ENCODE data around the gene FIBP.

FIBP gene

DNA sequence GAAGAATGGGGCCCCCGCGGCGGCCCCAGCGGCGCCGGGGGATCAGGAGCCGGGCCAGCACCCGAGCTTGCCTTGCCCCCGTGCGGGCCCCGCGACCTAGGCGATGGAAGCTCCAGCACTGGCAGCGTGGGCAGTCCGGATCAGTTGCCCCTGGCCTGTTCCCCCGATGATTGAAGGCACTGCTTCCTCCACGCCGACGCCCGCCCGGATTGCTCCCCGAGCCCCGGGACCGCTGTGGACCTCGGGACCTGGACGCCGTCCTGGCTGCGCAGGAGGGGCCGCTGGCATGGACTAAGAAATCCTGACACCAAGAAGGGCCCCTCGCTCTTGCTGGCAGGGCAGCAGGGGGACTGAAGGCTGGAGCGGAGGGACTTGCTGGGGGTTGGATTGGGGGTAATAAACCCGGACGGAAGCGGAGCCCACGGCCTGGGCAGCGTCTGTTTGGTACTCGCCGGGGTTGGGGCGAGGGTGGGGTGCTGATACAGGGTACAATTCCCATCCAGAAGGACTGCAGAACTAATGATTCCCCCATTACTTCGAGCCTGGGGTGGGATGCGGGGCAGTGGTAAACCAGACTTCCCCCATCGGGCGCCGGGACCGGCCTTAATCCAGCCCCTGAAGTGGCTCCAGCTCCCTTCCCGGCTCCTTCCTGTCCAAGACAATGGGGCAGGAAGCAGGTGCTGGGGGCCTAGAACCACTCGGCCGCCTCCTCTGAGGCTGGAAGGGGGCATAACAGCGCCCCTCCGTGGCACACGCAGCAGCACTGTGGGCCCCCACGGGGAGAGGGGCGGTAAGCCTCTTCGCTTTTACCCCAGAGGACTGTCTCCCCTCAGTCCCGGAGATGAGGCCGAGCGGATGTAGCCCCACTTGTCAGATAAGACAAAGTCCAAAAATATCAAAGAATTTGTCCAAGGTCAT, 3.2 kb upstream of the FIBP start:
- DNase-seq (ENCODE audit: low read depth in 2 of 2, low spot score in 1 of 2): no peak

DNA sequence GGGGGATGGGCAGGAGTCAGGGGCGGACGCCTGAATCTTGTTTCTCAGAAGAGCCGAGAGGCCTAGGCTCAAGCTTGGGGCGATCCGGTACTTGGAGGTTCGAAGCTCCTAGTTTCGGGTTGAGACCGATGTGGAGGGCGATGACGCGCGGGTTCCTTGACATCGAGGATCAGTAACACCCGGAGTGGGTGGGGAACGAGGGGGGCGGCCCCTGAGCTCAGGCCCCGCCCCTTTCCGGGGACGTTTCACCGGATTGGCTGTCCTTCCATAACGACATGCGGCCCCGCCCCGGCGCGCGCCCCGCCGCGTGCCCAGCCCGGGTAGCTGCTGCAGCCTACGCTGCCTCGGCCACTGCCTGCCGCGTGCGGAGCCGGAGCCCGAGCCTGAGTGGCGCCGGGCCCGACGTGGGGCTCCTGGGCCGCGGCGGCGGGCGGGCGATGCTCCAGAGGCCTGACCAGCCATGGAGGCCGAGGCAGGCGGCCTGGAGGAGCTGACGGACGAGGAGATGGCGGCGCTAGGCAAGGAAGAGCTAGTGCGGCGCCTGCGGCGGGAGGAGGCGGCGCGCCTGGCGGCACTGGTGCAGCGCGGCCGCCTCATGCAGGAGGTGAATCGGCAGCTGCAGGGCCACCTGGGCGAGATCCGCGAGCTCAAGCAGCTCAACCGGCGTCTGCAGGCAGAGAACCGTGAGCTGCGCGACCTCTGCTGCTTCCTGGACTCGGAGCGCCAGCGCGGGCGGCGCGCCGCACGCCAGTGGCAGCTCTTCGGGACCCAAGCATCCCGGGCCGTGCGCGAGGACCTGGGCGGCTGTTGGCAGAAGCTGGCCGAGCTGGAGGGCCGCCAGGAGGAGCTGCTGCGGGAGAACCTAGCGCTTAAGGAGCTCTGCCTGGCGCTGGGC, 2.3 kb upstream of the FIBP start, which contains the start of gene CCDC85B:
CCDC85B (plus strand) TSS at position 350 of the 895 bp plus-strand sequence; CDS start at position 461, 111 bp downstream.
- DNase-seq (ENCODE audit: low read depth in 2 of 2, low spot score in 1 of 2): peak; percentile 94 to 99

DNA sequence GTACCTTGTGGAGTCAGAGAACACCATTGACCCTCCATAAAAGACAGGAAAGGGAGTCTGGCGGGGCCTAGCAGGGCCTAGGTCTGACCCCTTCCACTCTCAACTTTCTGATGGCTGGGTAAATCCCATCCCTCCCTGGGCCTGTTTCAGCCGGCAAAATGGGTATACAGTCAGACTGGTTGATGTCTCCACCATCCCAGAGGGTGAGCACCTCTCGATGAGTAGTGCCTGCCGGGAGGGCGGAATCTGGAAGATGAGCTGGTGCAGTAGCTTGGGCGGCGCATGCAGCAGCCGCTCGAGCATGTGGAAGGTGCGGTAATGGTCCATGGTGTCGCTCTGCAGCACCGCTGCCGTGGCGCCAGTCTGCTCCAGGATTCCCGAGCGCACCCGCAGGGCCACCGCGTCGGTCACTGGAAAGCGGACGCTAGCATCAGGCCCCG, 528 bp downstream of the FIBP start:
- no peak for DNase-seq (ENCODE audit: low read depth in 2 of 2, low spot score in 1 of 2)

DNA sequence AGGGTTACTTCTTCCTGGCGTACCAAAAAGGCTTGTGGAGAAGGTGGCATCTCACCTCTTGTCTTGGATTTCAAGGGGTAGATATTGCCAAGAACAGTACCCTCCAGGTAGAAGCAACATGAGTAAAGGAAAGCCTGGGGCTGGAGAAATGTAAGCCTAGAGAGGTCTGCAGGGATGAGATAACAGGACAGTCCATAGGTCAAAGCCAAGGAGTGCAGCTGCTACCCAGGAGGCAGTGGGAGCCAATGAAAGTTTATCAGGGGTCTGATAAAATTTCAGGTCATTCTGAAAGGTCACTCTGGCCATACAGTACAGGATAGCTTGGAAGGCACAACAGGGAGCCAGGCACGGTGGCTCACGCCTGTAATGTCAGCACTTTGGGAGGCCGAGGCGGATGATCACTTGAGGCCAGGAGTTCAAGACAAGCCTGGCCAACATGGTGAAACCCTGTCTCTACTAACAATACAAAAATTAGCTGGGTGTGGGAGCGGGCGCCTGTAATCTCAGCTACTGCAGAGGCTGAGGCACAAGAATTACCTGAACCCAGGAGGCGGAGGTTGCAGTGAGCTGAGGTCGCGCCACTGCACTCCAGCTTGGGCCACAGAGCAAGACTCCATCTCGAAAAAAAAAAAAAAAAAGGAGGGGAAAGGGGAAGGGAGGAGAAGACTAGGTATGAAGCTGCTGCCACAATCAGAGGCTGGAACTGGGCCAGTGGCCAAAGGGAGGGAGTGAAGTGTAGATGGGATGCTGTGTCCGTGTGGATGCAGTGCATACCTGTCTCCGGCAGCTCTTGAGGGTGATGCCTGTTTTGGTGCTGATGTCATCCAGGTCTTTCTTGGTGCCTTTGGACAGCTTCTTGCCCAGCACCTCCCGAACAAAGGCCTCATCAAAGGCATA, 1.2 kb downstream of the FIBP start:
- no peak for DNase-seq (ENCODE audit: low read depth in 2 of 2, low spot score in 1 of 2)

DNA sequence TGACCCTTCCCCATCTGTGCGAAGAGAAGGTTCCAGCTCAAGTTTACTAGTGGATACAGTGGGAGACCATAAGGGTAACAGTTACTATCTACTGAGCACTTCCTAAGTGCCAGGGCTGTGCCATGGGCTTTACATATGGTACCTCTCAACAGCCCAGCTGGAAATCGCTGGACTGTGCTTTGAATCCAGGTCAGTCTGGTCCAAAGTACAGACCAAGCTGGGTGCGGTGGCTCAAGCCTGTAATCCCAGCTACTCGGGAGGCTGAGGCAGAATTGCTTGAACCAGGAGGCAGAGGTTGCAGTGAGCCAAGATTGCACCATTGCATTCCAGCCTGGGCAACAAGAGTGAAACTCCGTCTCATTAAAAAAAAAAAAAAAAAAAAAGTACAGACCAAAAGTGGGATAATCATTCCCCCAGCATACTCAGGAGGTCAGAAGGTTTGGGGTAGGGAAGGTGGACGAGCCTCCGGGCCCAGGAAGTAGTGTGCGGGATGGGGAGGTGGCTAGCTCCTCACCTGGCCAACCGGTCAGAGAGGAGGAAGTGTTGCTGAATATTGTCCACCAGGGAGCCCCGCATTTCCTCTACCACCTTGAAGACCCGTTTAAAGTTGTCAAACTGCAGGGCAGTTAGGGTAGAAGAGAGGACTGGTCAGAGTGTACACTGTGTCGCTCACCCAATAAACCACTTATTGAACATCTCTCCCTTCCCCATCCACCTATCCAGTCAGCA, 2.3 kb downstream of the FIBP start:
- DNase-seq (ENCODE audit: low read depth in 2 of 2, low spot score in 1 of 2): no peak

DNA sequence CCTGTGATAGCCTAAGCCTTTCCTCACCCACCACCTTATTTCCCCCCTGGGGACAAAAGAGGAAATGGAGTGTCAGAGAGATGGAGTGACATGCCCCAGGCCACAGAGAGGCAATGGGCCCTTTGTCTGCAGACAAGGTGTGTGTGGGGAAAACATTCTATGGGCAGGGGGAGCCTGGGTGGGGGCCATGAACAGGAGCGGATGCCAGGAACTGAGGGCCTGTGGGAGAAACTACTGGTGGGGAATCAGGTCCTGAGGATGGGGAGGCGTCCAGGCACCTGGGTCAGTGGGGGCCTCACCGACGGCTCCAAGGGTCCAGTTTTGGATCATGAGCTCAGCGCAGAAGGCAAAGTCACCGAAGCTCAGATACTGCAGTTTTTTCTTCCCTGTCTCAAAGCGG, 3.0 kb downstream of the FIBP start:
- no peak for DNase-seq (ENCODE audit: low read depth in 2 of 2, low spot score in 1 of 2)

DNA sequence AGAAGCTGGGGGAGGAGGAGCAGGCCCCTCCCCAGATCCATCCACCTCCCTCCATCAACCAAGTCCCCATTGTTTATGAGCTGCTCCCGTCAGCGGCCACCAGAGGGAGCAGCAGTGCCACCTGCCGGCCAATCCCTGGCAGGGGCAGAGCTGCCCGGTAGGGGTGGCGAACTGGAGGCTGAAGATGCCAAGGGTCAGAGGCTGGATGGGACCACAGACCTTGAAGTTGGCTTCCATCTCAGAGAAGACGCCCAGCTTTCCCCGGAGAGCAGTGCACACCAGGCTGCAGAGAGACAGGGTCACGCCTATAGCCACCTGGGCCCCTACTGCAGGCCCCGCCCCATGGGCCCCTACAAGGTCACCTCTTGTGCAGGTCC, 3.6 kb downstream of the FIBP start:
- DNase-seq (ENCODE audit: low read depth in 2 of 2, low spot score in 1 of 2): peak in 1 of 2 donors; percentile 59

DNA sequence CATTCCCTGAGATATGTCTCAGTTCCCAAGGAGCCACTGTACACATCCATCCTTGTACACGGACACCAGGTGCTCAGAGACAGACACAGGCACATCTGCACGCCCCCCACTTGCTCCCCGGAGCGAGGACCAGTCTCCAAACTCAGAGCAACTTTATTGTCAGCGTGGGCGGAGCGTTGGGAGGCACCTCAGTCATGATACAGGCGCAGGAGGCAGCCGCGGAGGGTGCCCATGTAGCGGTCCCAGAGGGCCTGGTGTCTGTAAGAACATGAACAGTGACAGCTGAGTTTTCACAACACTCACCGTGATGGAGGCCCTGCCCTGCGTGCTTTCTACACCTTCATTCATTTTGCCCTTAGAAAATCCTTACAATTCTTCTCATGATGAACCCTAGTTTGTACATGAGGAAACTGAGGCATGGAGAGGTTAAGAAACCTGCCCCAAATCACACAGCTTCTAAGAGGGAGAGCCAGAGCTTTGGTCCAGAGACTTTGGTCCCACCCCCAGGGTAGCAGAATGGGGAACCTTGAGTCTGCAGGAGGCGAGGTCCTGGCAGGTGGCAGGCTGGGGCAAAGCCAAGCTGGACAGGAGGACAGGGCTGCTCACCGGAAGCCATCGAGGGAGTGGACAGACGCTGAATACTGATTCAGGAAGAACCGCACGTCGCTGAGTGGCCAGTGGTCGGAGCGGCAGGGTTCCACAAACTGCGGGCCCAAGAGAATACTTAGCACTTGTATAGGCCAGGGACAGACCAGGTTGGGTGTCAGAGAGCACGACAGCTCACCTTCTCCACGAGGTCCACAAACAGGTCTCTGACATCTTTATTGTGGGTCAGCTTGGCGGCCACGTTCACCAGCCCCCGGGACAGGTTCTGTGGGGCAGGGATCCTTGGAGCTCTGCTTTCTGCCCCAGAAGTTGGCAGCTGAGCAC, 4.2 kb downstream of the FIBP start:
- no peak for DNase-seq (ENCODE audit: low read depth in 2 of 2, low spot score in 1 of 2)

DNA sequence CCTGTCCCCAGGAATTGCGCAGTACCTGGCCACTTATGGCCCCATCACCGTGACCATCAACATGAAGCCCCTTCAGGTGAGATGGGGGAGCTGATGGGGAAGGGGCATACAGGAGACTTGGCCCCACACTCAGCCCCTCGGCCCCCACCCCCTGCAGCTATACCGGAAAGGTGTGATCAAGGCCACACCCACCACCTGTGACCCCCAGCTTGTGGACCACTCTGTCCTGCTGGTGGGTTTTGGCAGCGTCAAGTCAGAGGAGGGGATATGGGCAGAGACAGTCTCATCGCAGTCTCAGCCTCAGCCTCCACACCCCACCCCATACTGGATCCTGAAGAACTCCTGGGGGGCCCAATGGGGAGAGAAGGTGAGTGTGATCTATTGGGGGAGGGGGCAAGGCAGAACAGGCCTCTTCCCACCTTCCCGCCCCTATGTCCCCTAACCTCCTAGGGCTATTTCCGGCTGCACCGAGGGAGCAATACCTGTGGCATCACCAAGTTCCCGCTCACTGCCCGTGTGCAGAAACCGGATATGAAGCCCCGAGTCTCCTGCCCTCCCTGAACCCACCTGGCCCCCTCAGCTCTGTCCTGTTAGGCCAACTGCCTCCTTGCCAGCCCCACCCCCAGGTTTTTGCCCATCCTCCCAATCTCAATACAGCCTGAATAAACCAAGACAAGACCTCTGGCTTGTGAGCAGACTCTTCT, 5.1 kb downstream of the FIBP start:
- DNase-seq (ENCODE audit: low read depth in 2 of 2, low spot score in 1 of 2): no peak

DNA sequence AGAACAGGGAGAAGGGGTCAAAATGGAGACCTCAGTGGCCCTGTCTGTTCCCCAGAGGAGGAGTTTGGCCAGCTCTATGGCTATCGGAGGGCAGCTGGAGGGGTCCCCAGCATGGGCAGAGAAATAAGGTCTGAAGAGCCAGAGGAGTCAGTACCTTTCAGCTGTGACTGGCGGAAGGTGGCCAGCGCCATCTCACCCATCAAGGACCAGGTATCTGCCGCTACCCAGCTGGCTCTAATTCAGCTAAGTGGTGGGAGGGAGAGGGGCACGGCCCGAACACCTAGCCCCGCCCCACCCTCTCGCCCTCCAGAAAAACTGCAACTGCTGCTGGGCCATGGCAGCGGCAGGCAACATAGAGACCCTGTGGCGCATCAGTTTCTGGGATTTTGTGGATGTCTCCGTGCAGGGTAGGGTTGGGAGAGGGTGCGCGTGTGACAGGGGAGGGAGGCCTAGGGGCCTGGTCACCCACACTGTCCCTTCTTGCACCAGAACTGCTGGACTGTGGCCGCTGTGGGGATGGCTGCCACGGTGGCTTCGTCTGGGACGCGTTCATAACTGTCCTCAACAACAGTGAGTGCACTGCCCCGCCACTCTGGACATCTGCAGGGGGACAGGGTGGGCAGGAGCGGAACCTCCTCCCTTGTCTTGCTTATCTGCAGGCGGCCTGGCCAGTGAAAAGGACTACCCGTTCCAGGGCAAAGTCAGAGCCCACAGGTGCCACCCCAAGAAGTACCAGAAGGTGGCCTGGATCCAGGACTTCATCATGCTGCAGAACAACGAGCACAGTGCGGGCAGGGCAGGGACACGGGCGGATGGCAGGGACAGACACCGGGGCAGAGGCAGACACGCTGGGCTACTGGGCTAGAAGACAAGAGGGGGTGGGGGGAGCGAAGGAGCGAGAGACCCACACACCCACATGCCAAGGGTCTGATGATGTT, 5.9 kb downstream of the FIBP start:
- DNase-seq (ENCODE audit: low read depth in 2 of 2, low spot score in 1 of 2): no peak

DNA sequence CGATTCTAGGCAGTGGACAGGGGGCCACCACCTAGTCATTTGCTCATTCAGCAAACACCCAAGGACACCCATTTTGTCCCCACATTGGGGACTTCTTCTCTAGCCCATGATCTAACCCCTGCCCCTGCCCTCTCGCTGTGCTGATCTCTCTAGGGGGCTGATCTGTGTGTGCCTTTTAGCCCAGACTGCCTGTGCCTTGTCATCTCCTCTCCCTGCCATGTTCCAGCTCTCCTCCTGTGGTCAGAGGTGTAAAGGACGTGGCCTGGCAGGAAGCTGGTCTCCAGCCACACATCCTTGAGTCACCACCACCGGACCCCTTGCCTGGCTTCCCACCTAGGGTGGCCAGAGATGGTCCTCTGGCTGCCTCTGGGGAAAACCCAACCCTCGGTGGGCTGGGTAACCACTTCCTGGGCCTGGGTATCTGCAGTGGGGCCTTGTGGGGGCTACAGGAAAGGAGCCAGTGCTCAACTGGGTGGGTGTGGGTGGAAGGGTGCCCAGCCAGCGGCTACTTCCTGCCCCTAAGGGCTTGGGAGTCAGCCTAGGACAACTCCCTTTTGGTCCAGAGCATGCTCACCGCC, 7.3 kb downstream of the FIBP start:
- no peak for DNase-seq (ENCODE audit: low read depth in 2 of 2, low spot score in 1 of 2)

DNA sequence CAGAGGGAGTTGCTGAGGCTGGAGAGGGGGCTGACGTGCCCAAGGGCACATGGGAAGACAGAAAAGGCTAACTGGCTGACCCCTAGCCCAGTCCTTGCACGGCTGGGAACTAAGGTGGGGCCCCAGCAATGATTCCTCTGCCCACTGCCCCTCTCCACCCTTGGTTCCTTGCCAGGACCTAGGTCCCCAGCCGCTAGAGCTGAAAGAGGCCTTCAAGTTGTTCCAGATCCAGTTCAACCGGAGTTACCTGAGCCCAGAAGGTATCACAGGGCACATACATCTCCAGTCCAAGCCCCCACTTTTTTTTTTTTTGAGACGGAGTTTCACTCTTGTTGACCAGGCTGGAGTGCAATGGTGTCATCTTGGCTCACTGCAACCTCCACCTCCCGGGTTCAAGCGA, 8.2 kb downstream of the FIBP start:
- DNase-seq (ENCODE audit: low read depth in 2 of 2, low spot score in 1 of 2): no peak

DNA sequence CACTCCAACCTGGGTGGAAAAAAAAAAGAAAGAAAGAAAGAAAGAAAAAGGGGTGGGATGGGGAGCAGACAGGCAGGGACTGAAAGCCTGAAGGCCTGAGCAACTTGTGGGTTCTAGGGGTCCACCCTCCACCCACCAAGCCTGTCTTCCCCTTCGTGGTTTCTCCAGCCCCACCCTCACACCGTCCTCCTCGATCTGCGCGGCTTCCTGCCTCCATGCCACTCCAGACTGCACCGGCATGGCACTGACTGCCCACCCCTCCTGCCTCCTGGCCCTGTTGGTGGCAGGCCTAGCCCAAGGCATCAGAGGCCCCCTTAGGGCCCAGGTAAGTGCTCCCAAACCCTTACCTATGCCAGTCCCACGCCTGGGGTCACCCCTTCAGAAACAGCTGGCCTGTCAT, 8.7 kb downstream of the FIBP start, which contains the start of gene CTSW:
CTSW (plus strand) TSS at position 221 of the 400 bp plus-strand sequence; CDS start at position 239, 18 bp downstream.
- no peak for DNase-seq (ENCODE audit: low read depth in 2 of 2, low spot score in 1 of 2)

DNA sequence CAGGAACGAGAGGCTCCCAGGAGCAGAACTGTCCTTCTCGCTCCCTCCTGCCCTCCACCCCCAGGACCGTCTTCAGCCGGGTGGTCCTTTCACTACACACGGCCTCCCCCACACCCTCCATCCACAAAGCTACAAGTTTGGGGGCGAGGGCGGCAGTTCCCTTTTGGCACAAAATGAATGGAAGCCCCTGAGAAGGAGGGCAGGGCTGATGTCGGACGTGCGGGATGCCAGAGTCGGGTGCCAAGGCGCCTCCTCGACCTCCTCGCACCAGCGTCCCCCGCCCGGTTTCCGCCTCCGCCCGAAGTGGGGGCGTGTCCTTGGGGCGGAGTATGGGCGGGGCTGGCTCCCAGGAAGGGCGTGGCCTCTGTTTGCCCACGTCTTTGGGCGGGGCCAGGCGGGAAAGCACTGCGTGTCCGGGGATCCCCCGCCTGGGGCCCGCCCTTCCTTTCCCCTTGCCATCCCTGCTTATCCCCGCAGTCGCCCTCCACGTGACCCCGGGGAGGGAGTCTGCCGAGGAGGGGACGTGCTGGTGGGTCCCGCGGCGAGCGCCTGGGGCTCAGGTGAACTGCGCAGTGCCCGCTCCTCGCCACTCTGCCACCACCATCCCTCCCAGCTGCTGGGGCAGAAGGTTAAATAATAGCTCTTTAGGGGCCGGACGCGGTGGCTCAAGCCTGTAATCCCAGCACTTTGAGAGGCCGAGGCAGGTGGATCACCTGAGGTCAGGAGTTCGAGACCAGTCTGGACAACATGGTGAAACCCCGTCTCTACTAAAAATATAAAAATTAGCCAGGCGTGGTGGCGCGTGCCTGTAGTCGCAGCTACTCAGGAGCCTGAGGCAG, 14.7 kb downstream of the FIBP start:
- DNase-seq (ENCODE audit: low read depth in 2 of 2, low spot score in 1 of 2): peak; percentile 88 to 95

DNA sequence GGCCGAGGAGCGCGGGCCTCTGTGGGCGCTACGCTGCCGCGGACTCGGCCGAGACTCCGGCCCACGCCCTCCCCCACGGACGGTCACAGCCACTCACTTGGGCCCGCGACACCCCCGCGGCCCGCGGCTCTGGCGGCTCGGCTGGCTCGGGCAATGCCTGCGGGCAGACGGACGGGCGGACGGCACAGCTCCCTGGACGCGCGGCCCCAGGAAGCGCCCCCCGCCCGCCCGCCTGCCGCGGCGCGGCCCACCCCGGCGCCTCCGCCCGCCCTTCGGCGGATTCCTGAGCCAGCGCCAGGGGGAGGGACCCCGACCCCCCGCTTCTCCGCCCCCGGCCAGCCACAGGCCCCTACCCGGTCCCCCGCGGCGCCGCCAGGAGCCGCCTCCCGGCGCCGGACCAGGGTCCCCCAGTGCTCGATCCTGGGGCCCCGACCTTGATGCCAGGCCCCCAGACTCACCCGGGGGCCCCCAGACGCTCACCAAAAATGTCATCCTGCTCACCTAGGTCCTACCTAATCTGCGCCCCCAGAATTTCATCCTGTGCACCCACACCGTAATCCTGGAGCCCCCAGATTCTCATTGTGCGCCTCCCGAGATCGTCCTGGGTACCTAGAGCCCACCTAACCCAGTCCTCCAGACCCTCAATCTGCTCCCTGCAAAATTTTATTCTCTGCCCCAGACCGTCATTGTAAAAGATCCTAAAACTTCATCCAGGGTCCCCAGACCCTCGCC, 15.5 kb downstream of the FIBP start, which contains the start of gene EFEMP2:
EFEMP2 (minus strand) TSS at position 215 of the 732 bp plus-strand sequence. CDS start 446 bp downstream, outside the sequence.
- DNase-seq (ENCODE audit: low read depth in 2 of 2, low spot score in 1 of 2): no peak

All from stimulated activated CD8-positive, alpha-beta memory T cell treated with anti-CD3 and anti-CD28 coated beads, Interleukin-4, amount 100 ng/mL, for 4 hours (primary cell).